SK-N-SH (cell line): Measurements from ENCODE around the gene PRR36.

ENCODE experiments used
- CHD2 ChIP-seq: fragments of 150-350 bp; IDR thresholded peaks from 2 replicates; pipeline ENCODE4 v1.6.1; 2018; ENCODE audit warnings: low read length; ENCODE audit not compliant: partially characterized antibody
- CTCF ChIP-seq: fragments of 200-600 bp; sonication (generic); IDR thresholded peaks from 2 replicates; pipeline ENCODE4 v1.6.1; 2017; ENCODE audit warnings: antibody characterized with exemption, mild to moderate bottlenecking, moderate library complexity
- EP300 ChIP-seq, 2 experiments: IDR thresholded peaks; 2 replicates each; pipeline versions ENCODE4 v1.4.0 to v1.6.1; 2012; ENCODE audit warnings: borderline replicate concordance in 1 of 2, low read depth in 1 of 2, low read length in 1 of 2
- FOXJ3 ChIP-seq: sonication (generic); formaldehyde crosslinking; IDR thresholded peaks from 2 replicates; pipeline ENCODE4 v1.5.1; 2020; ENCODE audit warnings: mild to moderate bottlenecking, missing genetic modification reagents
- FOXM1 ChIP-seq: IDR thresholded peaks from 2 replicates; pipeline ENCODE4 v1.4.0; 2012; ENCODE audit warnings: low read depth, mild to moderate bottlenecking
- POLR2AphosphoS5 ChIP-seq: IDR thresholded peaks from 2 replicates; pipeline ENCODE4 v1.6.1; 2012; ENCODE audit warnings: low read depth, low read length
- RAD21 ChIP-seq: IDR thresholded peaks from 2 replicates; pipeline ENCODE4 v1.6.1; 2012; ENCODE audit warnings: mild to moderate bottlenecking, low read length
- TAF1 ChIP-seq: IDR thresholded peaks from 2 replicates; pipeline ENCODE4 v1.6.1; 2012; ENCODE audit warnings: low read depth, mild to moderate bottlenecking, low read length, moderate library complexity, borderline replicate concordance

GRCh38 chr19:7894612-7895309 is 20.6 kb upstream of the PRR36 start:
- TF ChIP-seq CTCF (no peak), FOXM1 (no peak), FOXJ3 (CRISPR knock-in tag) (no peak), CHD2 (no peak), RAD21 (no peak), TAF1 (no peak), POLR2AphosphoS5 (no peak), EP300 (IDR thresholded peaks at IDR 0.05; ENCODE audit: borderline replicate concordance in 1 of 2, low read depth in 1 of 2, low read length in 1 of 2) (no peak)
